Fibroblast of skin of scalp (primary cell): ENCODE results near the gene SORL1-AS1.
A peak's percentile ranks its signal among the peaks of the same experiment; 100 is the strongest.
"Not testable (repeated sequence)": the region's sequence is repeated elsewhere in the genome, so short reads cannot be mapped to it uniquely, and the experiment has no call there.

Experiments
- DNase-seq: peaks from one replicate; pipeline ENCODE4 v3.0.0-alpha.2; 2013

The SORL1-AS1 gene

DNA sequence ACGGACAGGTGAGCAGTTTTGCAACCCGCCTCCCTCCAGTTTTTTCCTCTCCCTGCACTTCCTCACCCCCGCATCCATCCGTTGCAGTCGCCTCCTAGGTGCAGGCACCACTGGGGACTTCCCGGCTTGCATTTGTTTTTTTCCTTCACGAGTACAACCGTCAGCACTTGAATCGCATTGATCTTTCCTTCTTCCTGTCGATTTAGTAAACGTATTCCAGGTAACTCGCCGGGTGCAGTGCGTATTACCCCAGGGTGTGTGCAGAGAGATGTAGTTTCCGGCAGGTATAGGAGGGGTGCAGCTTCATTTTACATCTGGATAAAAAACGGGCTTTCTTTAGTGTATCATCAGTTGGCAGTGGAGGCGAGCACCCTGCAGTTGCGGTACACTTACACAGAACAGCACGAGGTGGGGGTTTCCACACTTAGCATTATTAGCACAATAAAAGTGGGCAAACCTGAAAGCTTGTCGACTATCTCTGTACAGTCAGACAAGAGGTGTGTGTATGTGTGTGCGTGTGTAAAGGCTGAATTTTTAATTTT is at the start of gene SORL1-AS1:
SORL1-AS1 (minus strand) TSS at position 359 of the 542 bp plus-strand sequence.
- no peak for DNase-seq

DNA sequence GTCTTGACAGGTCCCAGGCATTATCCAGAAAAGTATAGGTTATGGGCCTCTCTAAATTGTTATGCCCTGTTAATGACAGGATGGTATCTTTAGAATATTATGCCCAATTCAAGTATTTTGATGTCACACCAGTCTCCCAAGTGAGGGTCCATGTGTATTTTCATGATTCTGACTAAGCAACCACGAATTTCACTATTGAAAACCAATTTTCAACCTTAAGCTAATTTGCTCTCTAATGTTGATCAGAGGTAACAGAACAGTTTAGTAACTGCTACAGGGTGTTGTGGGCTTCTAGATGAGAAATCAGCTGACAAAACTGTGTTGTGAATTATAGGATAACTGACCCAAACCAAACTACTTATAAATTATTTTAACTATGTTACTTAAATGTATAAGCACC is 48.0 kb upstream of the SORL1-AS1 start:
- no peak for DNase-seq

DNA sequence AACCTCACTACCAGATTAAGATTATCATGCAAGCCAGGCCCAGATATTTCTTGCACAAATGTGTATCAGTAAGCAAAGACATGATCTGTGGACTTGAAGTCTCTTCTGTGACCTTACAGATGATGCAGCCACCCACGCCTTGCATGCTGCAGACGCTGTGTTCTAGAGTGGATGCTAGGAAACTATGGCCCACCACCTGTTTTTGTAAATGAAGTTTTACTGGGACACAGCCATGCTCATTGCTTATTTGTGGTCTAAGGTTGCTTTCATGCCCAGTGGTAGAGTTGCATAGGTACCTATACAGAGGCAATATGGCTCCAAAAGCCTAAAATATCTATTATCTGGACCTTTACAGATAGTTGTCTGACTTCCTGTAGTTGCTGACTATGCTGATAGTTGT is 47.5 kb upstream of the SORL1-AS1 start:
- DNase-seq = no peak

DNA sequence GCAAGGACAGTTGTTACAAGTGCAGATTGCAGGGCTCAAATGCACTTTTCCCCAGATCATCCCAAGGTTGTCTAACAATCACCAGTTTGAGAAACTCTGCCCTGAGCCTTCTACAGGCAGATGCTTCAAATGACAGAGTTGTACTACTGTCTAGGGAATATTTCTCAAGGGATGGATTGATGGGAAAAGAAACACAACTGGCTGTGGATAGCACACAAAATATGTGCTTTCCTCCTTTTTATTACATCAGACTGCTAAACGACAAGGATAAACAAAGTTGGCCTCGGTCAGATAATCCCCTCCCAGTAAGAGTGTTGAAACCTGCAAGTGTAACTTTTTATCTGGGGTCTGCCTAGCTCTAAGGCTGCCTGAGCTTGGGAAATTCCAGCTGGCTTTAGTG is 46.6 kb upstream of the SORL1-AS1 start:
- no peak for DNase-seq

DNA sequence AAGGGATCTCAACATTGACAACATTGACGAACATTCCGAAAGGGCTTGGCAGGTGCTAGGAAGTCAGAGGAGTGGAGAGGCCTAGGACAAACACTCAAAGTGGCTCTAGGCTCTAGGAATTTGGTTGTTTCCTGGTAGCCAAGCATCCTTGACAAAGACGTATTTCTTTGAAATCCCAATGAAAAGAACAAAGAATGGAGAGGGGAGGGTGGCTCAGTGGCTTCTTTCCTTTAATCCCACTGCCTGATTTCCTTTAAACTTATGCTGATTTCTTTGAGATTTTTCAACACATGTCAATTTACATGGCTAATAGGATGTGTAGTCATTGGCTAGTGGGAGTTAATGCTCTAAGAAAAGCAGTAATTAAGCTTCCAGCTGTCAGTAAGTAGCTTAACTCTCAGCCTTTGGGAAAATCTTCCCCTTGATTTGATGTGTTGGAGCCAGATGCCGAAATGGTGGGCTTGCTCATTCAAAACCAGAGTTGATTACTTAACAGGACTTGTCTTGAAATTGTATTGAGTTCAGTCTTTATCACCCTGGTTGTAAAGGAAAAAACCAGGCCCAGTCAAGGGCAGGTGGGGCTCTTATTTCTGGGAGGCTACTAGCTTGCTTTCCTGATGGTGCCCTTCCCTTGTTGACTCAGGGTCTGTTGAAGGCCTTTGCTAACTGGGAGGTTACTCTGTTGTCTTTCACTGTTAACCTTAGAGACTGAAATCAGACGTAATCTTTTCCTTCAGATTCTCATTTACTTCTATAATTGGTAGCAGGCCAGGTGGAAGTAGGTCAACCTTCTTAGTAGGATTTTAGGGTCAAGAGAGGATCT is 44.6 kb upstream of the SORL1-AS1 start:
- DNase-seq = no peak

DNA sequence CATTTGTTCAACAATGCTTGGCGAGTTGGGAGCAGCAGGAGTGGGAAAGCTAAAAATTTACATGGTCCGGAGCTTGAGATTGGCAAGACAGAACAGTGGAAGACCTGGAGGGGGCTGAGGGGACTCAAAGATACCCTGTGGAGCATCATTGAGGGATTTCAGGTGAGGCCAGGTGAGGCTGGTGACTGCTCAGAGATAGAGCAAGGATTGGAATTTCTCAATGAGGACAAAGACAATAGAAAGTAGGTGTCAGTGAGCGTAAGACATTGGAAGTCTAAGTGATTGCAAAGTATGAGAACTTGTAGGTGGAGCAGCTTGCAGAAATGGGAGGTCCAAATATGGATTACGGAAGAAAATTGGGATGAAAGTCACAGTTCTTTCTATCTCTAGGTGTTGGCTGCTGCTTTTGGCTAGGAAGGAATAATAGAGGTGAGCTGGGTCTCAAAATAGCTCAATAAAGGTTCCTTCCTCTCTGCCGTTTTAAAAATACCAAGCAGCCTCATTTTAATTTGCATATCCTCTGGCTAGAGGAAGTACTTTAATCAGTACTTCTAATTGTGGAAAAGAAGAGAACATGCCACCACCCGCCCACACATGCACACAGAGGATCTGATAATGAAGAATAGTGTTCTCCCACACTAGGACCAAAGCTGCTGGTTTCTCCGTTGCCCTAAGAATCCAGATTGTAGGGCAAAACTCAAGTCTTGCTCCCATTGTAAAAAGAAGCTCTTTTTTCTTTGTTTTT is 41.8 kb upstream of the SORL1-AS1 start:
- no peak for DNase-seq

DNA sequence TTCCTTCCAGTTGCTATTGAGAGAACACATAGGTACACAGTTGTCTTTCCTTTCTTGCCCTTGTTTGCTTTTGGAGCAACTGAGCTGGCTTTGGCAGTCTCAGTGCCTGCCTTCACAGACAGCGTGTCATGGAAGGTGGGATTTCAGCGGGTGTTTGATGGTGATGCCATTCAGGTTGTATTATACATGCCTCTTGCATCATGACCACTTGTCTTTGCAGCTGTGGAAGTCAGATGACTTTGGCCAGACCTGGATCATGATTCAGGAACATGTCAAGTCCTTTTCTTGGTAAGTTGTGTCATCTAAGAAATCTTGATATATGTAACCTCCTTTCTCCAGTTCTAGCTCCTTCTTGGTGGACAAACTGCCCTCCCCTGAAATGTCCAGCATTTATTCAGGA is 37.1 kb upstream of the SORL1-AS1 start:
- DNase-seq = no peak

DNA sequence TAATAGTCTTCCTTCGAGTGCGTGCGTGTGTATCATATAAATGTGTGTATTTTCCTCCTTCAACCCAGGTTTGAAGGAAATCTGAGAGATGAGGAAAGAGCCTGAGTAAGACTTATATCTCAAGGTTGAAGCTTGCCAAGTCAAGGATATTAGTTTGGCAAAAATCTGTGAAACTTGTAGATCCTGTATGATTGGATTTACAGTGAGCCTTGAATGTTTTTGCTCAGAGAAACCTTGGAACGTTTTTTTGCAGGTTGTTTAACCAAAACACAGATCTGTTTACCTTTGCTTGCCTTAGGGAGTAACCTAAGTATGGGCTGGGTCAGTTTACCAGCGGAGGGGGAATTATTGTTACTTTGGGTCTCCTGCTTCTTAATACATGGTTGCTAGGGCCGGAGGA is 35.9 kb upstream of the SORL1-AS1 start:
- DNase-seq = no peak

DNA sequence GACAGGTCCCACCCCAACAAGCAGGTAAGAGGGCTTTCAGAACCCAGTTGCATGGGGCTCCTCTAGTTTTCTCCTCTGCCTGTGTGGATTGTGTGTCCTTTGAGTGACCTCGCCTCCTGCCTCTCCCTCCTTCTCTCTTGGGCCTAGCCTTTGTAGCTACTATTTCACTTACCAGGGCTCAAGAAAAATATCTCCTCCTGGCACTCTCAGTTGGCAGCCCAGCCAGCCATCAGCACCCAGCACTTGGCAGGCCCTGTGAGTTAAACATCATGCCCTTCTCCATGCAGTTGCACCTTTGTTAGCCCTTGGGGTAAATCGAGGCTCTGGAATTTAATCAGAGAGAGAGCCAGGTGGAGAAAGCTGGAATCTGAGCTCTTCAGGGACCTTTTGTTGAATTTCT is 35.4 kb upstream of the SORL1-AS1 start:
- DNase-seq = no peak

DNA sequence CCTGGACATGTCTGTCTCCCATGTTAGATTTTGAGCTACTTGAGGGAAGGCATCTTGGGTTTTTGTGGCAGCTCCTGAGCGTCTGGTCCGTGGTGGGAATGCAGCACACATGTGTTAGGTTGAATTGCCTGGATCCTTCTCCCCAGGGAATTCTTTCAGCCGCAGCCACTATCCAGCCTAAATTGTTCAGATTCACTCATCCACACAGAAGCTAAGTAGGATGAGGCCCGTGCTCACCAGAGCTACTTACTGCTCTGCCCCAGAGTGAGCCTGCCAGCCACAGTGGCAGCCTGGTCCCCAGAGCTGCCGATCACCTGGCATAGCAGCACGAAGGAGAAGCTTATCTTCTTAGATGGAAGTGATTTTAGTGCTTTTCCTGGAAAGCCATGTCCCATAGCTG is 34.4 kb upstream of the SORL1-AS1 start:
- DNase-seq = no peak

DNA sequence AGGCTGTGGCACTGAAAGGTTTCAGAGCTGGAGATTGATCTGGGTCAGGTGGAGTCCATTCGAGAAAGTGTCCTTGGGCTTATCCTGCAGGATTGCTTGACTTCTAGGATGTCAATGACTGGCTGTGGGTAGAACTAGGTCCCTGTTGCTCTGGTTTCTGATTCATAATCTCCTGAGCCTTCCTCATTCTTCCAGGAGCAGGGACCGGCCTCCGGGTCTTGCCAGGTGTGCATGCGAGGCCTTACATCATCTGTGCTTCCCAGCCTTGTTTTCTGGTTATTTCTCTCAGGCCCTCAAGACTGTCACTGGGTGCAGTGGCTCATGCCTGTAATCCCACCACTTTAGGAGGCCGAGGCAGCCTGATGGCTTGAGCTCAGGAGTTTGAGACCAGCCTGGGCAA is 33.3 kb upstream of the SORL1-AS1 start:
- DNase-seq = no peak

DNA sequence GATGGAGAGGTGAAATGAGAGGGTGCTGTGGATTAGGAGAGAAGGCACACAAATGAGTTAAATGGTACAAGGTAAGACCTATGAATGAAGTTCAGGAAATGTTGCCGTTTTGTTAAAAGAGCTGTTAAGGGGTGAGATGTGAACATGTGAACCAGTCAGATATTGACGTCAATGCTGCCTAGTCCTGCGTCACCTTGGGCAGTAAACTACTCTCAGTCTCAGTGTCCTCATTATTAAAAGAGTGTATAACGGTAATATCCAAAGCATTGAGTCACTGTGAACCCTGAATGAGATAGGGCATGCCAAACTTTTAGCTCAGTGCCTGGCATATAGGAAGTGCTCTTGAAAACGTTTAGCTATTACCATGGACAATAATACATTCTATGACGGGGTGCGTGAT is 32.4 kb upstream of the SORL1-AS1 start:
- DNase-seq = no peak

DNA sequence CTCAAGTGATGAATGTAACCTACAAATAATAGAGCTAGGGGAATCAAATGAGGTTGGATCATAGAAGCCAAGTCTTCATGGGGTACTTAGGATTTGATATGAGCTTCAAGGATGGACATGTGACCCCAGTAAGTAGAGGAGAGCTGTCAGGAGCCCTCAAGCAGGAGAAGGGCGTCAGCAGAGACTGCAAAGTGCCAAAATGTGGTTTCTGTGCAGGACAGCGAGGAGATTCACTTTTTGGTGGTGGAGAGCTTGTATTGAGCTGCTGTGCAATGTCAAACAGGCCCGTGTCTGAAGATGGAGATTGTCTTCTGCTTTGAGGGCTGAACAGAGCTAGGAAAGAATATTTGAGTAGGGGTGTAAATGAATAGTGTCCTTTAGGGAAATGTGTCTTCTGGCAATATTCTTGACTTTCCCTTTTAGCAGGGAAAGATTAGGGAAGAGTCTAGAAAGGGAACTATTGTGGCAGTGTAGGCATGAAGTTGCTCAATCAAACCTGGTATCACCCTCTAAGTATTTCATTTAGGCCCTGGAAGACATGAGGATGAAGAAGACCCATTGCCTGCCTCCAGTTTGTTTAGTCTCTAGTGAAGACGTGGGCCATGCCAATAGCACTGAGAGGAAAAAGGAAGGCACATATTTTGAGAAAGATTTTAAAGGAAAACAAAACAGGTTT is 31.2 kb upstream of the SORL1-AS1 start:
- DNase-seq = no peak

DNA sequence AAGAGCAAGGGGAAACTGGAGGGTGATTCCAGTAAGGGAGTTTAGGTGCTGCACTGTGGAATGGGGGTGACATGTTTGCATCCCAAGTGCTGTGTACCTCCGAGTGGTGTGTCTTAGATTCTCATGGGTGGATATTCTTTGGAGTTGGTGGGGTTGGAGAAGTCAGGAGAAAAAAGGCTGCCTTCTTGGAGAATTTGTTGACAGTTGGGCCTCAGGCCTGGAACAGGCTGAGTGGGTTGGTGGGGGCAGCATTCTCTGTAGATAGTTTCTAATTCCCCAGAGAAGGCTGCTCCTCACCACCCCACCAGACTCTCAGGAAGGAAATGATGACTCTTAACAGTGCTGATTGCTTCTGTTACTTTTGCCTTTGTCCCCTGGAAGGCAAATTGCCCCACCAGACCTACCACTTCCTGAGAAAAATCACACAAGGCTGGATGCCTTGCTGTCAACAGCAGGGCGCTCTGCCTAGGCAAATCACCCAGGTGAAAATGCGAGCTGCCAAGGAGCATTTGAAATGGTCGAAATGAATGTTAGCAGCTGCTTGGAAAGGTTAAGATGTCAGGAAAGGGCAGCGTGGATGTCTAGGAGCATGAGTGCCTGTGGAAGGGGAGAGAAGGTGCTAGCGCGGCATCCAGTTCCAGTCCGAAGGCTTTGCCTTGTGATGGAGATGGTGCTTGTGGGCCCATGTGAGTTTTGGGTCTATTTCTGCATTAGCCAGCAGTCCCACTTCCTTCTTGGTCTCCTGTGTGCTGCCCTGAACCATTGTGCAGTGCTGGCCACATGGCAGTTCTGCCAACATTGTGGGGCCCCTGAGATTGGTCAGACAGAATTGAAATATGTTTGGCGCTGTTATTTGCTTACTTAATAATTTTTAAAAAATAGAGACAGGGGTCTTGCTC is 29.7 kb upstream of the SORL1-AS1 start:
- DNase-seq = peak; percentile 47

DNA sequence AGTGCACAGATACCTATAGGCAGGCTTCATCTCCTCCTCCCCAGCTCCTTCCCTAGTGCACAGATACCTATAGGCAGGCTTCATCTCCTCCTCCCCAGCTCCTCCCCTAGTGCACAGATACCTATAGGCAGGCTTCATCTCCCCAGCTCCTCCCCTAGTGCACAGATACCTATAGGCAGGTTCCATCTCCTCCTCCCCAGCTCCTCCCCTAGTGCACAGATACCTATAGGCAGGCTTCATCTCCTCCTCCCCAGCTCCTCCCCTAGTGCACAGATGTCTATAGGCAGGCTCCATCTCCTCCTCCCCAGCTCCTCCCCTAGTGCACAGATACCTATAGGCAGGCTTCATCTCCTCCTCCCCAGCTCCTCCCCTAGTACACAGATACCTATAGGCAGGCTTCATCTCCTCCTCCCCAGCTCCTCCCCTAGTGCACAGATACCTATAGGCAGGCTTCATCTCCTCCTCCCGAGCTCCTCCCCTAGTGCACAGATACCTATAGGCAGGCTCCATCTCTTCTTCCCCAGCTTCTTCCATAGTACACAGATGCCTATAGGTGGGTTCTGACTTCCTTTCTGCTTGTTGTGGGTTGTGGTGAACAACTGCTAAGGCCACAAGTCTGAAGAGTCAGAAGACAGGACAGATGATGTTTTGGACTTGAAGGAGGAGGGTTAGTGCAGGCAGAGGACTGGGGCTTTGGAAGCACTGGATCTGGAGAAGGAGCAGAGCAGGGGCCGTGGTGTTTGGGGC is 28.9 kb upstream of the SORL1-AS1 start:
- DNase-seq = not testable (repeated sequence)

DNA sequence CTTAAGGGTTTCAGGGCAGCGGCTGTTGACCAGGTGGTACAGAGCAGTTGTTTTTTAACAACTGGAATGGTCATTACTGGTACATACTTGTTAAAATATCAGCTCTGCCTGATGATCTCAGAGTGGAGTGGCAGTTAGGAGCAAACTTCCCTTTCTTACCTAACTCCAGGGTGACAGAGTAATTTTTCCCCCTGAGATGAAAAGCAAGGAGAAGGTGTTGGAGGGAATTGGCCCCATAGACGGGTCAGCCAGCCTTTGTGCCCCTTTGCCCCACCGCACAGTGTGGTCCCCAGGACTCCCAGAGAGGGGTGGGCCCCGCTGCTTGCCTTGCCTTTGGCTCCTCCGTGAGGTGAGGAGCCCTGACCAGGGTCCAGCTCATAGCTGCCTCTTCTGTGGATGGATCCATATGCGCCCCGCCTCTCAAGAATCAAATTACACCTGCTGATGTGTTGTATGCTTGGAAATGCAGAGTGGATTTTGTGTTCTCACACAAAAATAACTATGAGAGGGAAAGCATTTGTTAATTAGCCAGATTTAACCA is 27.0 kb upstream of the SORL1-AS1 start:
- DNase-seq = no peak

DNA sequence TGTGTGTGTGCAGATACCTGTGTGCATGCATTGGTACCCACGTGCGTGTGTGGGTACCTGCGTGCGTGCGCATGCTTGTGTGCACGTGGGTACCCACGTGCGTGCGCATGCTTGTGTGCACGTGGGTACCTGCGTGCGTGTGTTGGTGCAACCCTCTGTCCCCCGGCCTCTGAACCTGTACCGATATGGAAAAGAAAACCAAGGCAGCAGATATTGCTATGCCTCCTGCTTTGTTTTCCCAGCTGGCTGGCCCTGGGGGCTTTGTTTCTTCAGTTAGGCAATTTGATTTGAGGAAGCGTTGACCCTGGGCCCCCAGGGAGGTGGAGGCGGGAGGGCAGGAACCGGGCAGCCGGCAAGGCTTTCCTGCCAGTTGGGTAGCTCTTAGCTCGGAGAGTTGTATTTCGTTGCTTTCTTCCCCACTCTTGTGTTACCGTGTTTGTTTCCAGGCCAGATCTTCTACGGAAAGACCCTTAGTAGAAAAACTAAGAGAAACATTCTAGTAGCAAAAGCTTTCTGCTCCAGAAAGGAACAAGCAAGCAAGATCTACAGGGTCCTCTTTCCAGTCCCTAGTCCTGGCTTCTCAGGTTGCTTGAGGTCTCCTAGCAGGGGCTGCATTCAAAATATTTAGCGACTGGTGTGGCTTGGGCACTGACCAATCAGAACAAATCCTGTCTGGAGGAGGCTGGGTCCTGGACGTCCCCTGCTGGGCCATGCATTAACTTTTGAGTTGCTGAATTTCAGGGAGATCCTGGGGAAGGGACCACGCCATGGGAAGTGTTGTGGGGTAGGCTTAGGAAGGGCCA is 26.3 kb upstream of the SORL1-AS1 start:
- no peak for DNase-seq

DNA sequence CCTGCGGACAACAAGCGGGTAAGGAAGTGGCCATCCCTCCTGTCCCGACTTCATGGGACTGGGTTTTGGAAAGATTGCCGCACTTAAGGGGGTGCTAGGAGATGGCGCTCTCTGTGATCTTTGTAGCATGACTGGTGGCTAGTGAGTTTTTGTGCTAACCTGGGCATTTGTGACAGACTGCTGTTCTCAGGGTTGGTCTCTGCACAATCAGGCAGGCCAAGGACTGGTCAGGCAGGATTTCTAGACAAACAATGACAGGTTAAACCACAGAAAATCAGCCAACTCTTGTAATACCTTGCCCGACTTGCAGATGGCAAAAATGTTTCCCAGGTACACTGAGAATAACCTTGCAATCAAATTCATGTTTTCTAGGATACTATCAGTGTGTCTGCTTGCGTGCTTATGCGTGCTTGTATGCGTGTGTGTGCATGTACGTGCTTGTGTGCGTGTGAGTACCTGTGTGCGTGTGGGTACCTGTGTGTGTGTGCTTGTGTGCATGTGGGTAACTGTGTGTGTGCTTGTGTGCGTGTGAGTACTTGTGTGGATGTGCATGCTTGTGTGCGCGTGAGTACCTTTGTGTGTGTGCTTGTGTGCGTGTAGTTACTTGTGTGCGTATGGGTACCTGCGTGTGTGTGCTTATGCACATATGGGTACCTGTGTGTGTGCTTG is 25.6 kb upstream of the SORL1-AS1 start:
- no peak for DNase-seq

DNA sequence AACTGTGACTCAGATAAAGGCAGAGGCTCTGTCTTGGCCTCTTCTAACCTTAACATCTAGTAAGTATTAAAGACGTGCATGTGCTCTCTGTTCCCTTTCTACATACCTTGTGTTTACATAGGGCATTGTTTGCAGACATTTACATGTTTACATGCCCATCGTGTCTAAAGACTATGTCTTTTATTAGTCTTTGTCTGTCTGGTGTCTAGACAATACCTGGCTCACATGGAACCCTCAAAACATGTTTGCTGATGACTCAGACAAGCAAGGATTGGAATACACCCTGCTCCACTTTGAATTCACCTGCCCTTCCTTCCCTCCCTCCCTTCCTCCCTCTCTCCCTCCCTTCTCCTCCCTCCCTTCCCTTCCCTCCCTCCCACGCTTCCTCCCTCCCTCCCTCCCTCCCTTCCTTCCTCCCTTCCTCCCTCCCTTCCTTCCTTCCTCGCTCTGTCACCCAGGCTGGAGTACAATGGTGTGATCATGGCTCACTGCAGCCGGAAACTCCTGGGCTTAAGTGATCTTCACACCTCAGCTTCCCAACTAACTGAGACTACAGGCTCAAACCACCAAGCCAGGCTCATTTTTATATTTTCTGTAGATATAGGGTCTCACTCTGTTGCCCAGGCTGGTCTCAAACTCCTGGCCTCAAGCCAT is 23.7 kb upstream of the SORL1-AS1 start:
- no peak for DNase-seq
